K562 (cell line): ENCODE results near the gene ZSWIM1. TPM values are rescaled to one million over a fixed set of nuclear protein-coding genes. Genes with fewer than 3 reads are reported as not detected.

Source experiments
- ATAC-seq: fragments of 200-7000 bp; cut with Tn5 transposase; 3 replicates; pipeline ENCODE4 v1.9.1; 2020; ENCODE audit warnings: moderate library complexity
- BruUV-seq: library from RNA; stranded (reverse); fragments of 400-500 nt; replicated peaks from 2 replicates; lab custom pipeline; 2021; lab: Mats Ljungman, UMichigan
- CTCF ChIA-PET: fragments of 300-600 bp; formaldehyde crosslinking; extraction: SDS; loops from one replicate; lab custom pipeline; 2021; ENCODE audit warnings: low intra/inter-chr PET ratio; lab: Yijun Ruan, JAX
- POLR2A ChIA-PET: fragments of 300-600, 350-650 bp; sonication (Branson Sonifier 250); formaldehyde crosslinking; extraction: SDS; loops from one replicate; lab custom pipeline; 2021; ENCODE audit warnings: antibody characterized with exemption, inconsistent platforms; lab: Yijun Ruan, JAX
- DNase-seq, 4 experiments: peaks; one replicate each; pipeline versions ENCODE4 v3.0.0 to v3.0.0-alpha.2; 2011 to 2018; ENCODE audit warnings: low spot score in 3 of 4, mixed read lengths in 3 of 4; ENCODE audit errors: extremely low read depth in 1 of 4
- FAIRE-seq: peaks from 2 replicates; lab custom pipeline; 2011; peaks lifted over from hg19 to GRCh38; lab: Jason Lieb, UNC
- H2AFZ ChIP-seq: 2 replicates; pipeline ENCODE4 v1.6.0; 2011; ENCODE audit warnings: low read depth, low read length, control low read depth, inconsistent platforms
- H3K27ac ChIP-seq: fragments of 200-600 bp; 3 replicates; pipeline ENCODE4 v1.8.0; 2011; ENCODE audit warnings: low read depth, mild to moderate bottlenecking, control low read depth, inconsistent platforms, low read length, moderate library complexity, mixed read lengths; ENCODE audit errors: extremely low read depth
- H3K27me3 ChIP-seq, 2 experiments: fragments of 300-600 bp in 1 of 2; 2 replicates in 1 of 2; 3 replicates in 1 of 2; pipeline versions ENCODE4 v1.6.0 to v1.8.0; 2011; ENCODE audit warnings: inconsistent platforms in 2 of 2, low read length in 2 of 2, mild to moderate bottlenecking in 1 of 2, mixed read lengths in 1 of 2, moderate library complexity in 1 of 2; ENCODE audit not compliant: control insufficient read depth in 2 of 2, insufficient read depth in 2 of 2
- H3K36me3 ChIP-seq: fragments of 300-600 bp; 3 replicates; pipeline ENCODE4 v1.8.0; 2011; ENCODE audit warnings: mild to moderate bottlenecking, low read length, inconsistent platforms; ENCODE audit not compliant: control insufficient read depth, insufficient read depth
- H3K4me1 ChIP-seq, 2 experiments: fragments of 200-600 bp in 1 of 2; replicated peaks in 1 of 2; 2 replicates in 1 of 2; 3 replicates in 1 of 2; pipeline versions ENCODE4 v1.5.1 to v1.8.0; 2011; ENCODE audit warnings: inconsistent platforms in 2 of 2, low read length in 2 of 2, mild to moderate bottlenecking in 1 of 2, mixed read lengths in 1 of 2, moderate library complexity in 1 of 2; ENCODE audit not compliant: control insufficient read depth in 2 of 2, insufficient read depth in 2 of 2
- H3K4me2 ChIP-seq: 2 replicates; pipeline ENCODE4 v1.6.1; 2011; ENCODE audit warnings: low read length, control low read depth, inconsistent platforms, mixed read lengths; ENCODE audit not compliant: insufficient read depth
- H3K4me3 ChIP-seq: fragments of 200-600 bp; sonication (generic), shearing (Covaris generic); 2 replicates; pipeline ENCODE4 v1.5.1; 2016; ENCODE audit warnings: control low read depth, inconsistent platforms
- H3K79me2 ChIP-seq: fragments of 200-600 bp; 3 replicates; pipeline ENCODE4 v1.8.0; 2011; ENCODE audit warnings: low read length, inconsistent platforms; ENCODE audit not compliant: control insufficient read depth, insufficient read depth
- H3K9ac ChIP-seq, 2 experiments: 2 replicates each; pipeline versions ENCODE4 v1.6.0 to v1.6.1; 2011; ENCODE audit warnings: low read depth in 2 of 2, low read length in 2 of 2, control low read depth in 1 of 2, inconsistent platforms in 1 of 2, mild to moderate bottlenecking in 1 of 2, mixed read lengths in 1 of 2; ENCODE audit not compliant: insufficient read depth in 1 of 2
- H3K9me1 ChIP-seq: one replicate; pipeline ENCODE4 v1.6.0; 2011; ENCODE audit warnings: inconsistent platforms, mild to moderate bottlenecking, low read length, moderate library complexity; ENCODE audit not compliant: control insufficient read depth, insufficient read depth
- H3K9me3 ChIP-seq: replicated peaks from 2 replicates; pipeline ENCODE4 v1.5.1; 2011; ENCODE audit warnings: low read depth, low read length, inconsistent platforms; ENCODE audit not compliant: control insufficient read depth, insufficient read depth
- H4K20me1 ChIP-seq: replicated peaks from 2 replicates; pipeline ENCODE4 v1.6.1; 2011; ENCODE audit warnings: low read length, inconsistent platforms, mixed read lengths; ENCODE audit not compliant: control insufficient read depth, insufficient read depth
- HEY1 ChIP-seq: fragments of 250-450 bp; sonication (Bioruptor Pico); IDR thresholded peaks from 2 replicates; pipeline ENCODE4 v1.5.0; 2020; ENCODE audit warnings: mild to moderate bottlenecking, moderate library complexity, borderline replicate concordance
- POLR2A ChIP-seq: fragments of 450-650 bp; conservative IDR thresholded peaks from 2 replicates; pipeline ENCODE4 v1.6.1; 2016
- SMARCE1 ChIP-seq: fragments of 450-650 bp; IDR thresholded peaks from 2 replicates; pipeline ENCODE4 v1.7.1; 2016; ENCODE audit warnings: mild to moderate bottlenecking
- STAT5A ChIP-seq: IDR thresholded peaks from 2 replicates; pipeline ENCODE4 v1.6.1; 2012; ENCODE audit warnings: low read length, inconsistent platforms, borderline replicate concordance
- YY1 ChIP-seq, 3 experiments: IDR thresholded peaks; 2 replicates each; pipeline ENCODE4 v1.6.1; 2011; ENCODE audit warnings: low read length in 2 of 3, mild to moderate bottlenecking in 2 of 3, moderate library complexity in 2 of 3, borderline replicate concordance in 1 of 3, control low read depth in 1 of 3, low read depth in 1 of 3; ENCODE audit not compliant: insufficient read depth in 3 of 3, insufficient replicate concordance in 2 of 3, control insufficient read depth in 1 of 3, insufficient read length in 1 of 3; ENCODE audit errors: extremely low read depth in 1 of 3
- WGBS: fragments of 100-300 bp; shearing (Covaris generic); methylation state at CpG from one replicate; pipeline ENCODE4 v1.1.6; 2016; ENCODE audit warnings: low coverage, mixed read lengths; ENCODE audit not compliant: insufficient coverage; ENCODE audit errors: missing lambda C conversion rate; 5-methylcytosine and 5-hydroxymethylcytosine counted together
- in situ Hi-C: fragments of 300-500 bp; cut with MboI; formaldehyde crosslinking; loops from 4 replicates; pipeline ENCODE4 v1.15.0; 2018; ENCODE audit warnings: inconsistent platforms, mixed read lengths
- intact Hi-C: fragments of 100-400 bp; cut with micrococcal nuclease; formaldehyde crosslinking; loops from 2 replicates; pipeline ENCODE4 v1.14.2; 2022
- polyA plus RNA-seq, 8 experiments: library from polyadenylated mRNA; depleted of rRNA in 4 of 8; stranded (reverse) in 5 of 8; unstranded in 3 of 8; fragments of >200 nt; fragmentation: Nextera tagmentation in 2 of 8; fragmentation: Illumina TruSeq in 1 of 8; extraction: Ambion mirVana in 2 of 8; extraction: Trizol in 1 of 8; gene quantifications; 2 replicates each; pipeline versions ENCODE4 v1.2.1 to v1.2.3, GENCODE V29; 2011 to 2014; ENCODE audit warnings: inconsistent platforms in 1 of 8, missing spikeins in 1 of 8
- total RNA-seq, 7 experiments: library from RNA; depleted of rRNA in 6 of 7; stranded (reverse); fragments of >200 nt in 6 of 7; fragmentation: Illumina TruSeq in 2 of 7; extraction: Trizol in 2 of 7; gene quantifications; 2 replicates each; pipeline versions ENCODE4 v1.2.1 to v1.2.3, GENCODE V29; 2011 to 2021; ENCODE audit warnings: low replicate concordance in 1 of 7
- TF ChIP-seq, protein P1 (sequence below), 2 experiments: fragments of 200-800 bp in 1 of 2; sonication (Bioruptor generic) in 1 of 2; sonication (generic) in 1 of 2; formaldehyde crosslinking in 1 of 2; IDR thresholded peaks in 1 of 2; conservative IDR thresholded peaks in 1 of 2; 2 replicates each; pipeline versions ENCODE4 v1.5.0 to v1.6.1; 2016 to 2020; ENCODE audit warnings: missing compliant biosample characterization in 1 of 2, missing genetic modification characterization in 1 of 2, missing genetic modification reagents in 1 of 2
- TF ChIP-seq, protein P2 (sequence below): sonication (generic); formaldehyde crosslinking; IDR thresholded peaks from 2 replicates; pipeline ENCODE4 v1.8.1; 2023; ENCODE audit warnings: mild to moderate bottlenecking, missing genetic modification reagents

Gene ZSWIM1
- total and polyA plus RNA-seq, 9 of the 15 experiments (the other 6 are each of a cell fraction or from before 2014, with no cell fraction given): 2.5 to 15.6 (median 9.5) TPM

DNA sequence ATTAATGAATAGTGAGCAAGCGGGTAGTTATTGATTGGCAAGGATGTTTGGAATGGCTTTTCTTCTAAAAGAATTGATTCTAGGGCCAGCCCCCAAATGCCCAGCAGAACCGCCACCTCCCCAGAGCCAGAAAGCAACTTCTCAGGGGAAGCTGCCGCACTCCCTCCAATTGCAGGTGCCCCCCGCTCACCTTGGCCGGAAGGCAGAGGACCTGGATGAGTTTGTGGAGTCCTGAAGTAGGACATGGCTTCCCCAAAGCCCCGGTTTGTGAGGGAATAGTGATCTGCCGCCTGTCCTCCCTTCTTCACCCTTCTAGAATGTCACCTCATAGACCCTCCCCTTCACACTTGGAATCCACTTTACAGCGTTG is 6.3 kb downstream of the ZSWIM1 start, which contains the start of gene SPATA25:
TSS of gene SPATA25 (minus strand) at position 277 of the 370 bp plus-strand sequence. CDS start at position 245, 32 bp downstream.
- H3K4me2 ChIP-seq: no peak within 1 kb of the TSS

More for the DNA sequence above, 6.3 kb downstream of the ZSWIM1 start, which contains the start of gene SPATA25:
- no peaks in the 10 kb centered on the region for H3K27me3 ChIP-seq
- in situ Hi-C loops (no loop called here), intact Hi-C loops (loop anchor here (5.0 to 10.0 kb wide), 2 partner anchors 53 to 90 kb away; partner anchors contain the start of gene SNX21)
- H3K9me3 ChIP-seq: no peaks in the 10 kb centered on the region
- TF ChIP-seq, protein P1, sequence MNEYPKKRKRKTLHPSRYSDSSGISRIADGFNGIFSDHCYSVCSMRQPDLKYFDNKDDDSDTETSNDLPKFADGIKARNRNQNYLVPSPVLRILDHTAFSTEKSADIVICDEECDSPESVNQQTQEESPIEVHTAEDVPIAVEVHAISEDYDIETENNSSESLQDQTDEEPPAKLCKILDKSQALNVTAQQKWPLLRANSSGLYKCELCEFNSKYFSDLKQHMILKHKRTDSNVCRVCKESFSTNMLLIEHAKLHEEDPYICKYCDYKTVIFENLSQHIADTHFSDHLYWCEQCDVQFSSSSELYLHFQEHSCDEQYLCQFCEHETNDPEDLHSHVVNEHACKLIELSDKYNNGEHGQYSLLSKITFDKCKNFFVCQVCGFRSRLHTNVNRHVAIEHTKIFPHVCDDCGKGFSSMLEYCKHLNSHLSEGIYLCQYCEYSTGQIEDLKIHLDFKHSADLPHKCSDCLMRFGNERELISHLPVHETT (CRISPR knock-in tag; conservative IDR thresholded peaks at IDR 0.05 in 1 of 2, IDR thresholded peaks at IDR 0.05 in 1 of 2): no peak
- TF ChIP-seq, protein P2, sequence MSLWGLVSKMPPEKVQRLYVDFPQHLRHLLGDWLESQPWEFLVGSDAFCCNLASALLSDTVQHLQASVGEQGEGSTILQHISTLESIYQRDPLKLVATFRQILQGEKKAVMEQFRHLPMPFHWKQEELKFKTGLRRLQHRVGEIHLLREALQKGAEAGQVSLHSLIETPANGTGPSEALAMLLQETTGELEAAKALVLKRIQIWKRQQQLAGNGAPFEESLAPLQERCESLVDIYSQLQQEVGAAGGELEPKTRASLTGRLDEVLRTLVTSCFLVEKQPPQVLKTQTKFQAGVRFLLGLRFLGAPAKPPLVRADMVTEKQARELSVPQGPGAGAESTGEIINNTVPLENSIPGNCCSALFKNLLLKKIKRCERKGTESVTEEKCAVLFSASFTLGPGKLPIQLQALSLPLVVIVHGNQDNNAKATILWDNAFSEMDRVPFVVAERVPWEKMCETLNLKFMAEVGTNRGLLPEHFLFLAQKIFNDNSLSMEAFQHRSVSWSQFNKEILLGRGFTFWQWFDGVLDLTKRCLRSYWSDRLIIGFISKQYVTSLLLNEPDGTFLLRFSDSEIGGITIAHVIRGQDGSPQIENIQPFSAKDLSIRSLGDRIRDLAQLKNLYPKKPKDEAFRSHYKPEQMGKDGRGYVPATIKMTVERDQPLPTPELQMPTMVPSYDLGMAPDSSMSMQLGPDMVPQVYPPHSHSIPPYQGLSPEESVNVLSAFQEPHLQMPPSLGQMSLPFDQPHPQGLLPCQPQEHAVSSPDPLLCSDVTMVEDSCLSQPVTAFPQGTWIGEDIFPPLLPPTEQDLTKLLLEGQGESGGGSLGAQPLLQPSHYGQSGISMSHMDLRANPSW (CRISPR knock-in tag): no peak
- no peak for TF ChIP-seq YY1 (IDR thresholded peaks at IDR 0.05; ENCODE audit: borderline replicate concordance in 1 of 3, control insufficient read depth in 1 of 3, extremely low read depth in 1 of 3, insufficient read depth in 3 of 3, insufficient read length in 1 of 3, insufficient replicate concordance in 2 of 3, low read depth in 1 of 3, low read length in 2 of 3)
- no peak for TF ChIP-seq SMARCE1
- TF ChIP-seq STAT5A: no peak
- TF ChIP-seq HEY1: no peak
- TF ChIP-seq POLR2A: no peak
- peaks cover 4% of the 10 kb centered on the region for H3K9me1 ChIP-seq
- no TSS peak for BruUV-seq
- ChIA-PET POLR2A (interaction anchor here (1.0 kb wide), 1 partner anchor 33 kb away, joined by 3 read pairs; no protein-coding TSS in a partner anchor), CTCF (interaction anchor here (0.7 kb wide), 1 partner anchor 63 kb away, joined by 3 read pairs; no protein-coding TSS in a partner anchor)
- H3K79me2 ChIP-seq: peaks cover 25% of the 10 kb centered on the region
- H3K9ac ChIP-seq: peak within 1 kb of the TSS in 1 of 2 experiments; percentile 59; a peak in 1 of 4 replicates
- peaks cover 24 to 50% of the 10 kb centered on the region in 2 experiments for H3K4me1 ChIP-seq
- ATAC-seq (no peak), DNase-seq (no peak), FAIRE-seq (no peak)
- H4K20me1 ChIP-seq: no peaks in the 10 kb centered on the region
- no peak within 1 kb of the TSS for H3K4me3 ChIP-seq
- peaks cover 34% of the 10 kb centered on the region; the same call in 2 of the 3 replicates for H3K36me3 ChIP-seq
- H3K27ac ChIP-seq: no peak within 1 kb of the TSS
- WGBS: 77% methylated on average over 8 of the region's 8 CpGs
- no peak within 1 kb of the TSS for H2AFZ ChIP-seq
